Measurements from ENCODE around the gene ALKBH5. TPM values are rescaled to one million over a fixed set of nuclear protein-coding genes. Genes with fewer than 3 reads are reported as not detected.

Gene ALKBH5
- total and polyA plus RNA-seq, 2 of the 8 experiments (the other 6 are each of a cell fraction or from before 2014, with no cell fraction given) = 63.7 to 86.4 TPM

DNA sequence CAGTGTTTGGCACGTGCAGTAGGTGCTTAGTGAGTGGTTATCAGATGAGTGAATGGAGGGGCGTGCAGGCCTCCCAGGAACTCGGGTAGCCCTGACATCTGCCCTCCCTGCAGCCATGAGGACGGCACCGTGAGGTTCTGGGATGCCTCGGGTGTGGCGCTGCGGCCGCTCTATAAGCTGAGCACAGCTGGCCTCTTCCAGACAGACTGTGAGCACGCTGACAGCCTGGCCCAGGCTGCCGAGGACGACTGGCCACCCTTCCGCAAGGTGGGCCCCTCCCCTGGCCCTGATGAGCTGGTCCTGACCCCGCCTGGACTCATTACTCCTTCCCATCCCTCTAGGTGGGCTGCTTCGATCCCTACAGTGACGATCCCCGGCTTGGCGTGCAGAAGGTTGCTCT lies 52.9 kb downstream of the ALKBH5 start (continued):
- TF ChIP-seq, protein P1, sequence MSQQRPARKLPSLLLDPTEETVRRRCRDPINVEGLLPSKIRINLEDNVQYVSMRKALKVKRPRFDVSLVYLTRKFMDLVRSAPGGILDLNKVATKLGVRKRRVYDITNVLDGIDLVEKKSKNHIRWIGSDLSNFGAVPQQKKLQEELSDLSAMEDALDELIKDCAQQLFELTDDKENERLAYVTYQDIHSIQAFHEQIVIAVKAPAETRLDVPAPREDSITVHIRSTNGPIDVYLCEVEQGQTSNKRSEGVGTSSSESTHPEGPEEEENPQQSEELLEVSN (IDR thresholded peaks at IDR 0.05) = no peak
- no peak for TF ChIP-seq TCF12 (IDR thresholded peaks at IDR 0.05; ENCODE audit: low read depth, low read length)
- TF ChIP-seq CTCF (IDR thresholded peaks at IDR 0.05; ENCODE audit: control extremely low read depth in 1 of 3, insufficient read depth in 1 of 3, low read depth in 1 of 3, low read length in 3 of 3) = no peak
- no peak for TF ChIP-seq CBX8 (IDR thresholded peaks at IDR 0.05; ENCODE audit: borderline replicate concordance, low read depth, low read length)
- TF ChIP-seq GTF2F1 (IDR thresholded peaks at IDR 0.05; ENCODE audit: borderline replicate concordance, low read depth, low read length) = no peak
- TF ChIP-seq NRF1 (IDR thresholded peaks at IDR 0.05; ENCODE audit: low read depth, low read length) = no peak
- no peak for TF ChIP-seq TAF7 (optimal IDR thresholded peaks at IDR 0.05; ENCODE audit: borderline replicate concordance, low read depth, low read length)
- no peak for TF ChIP-seq KDM1A (IDR thresholded peaks at IDR 0.05; ENCODE audit: borderline replicate concordance, low read length)
- TF ChIP-seq PHF8 (conservative IDR thresholded peaks at IDR 0.05; ENCODE audit: low read depth, low read length) = no peak
